GM20431 (cell line): ENCODE data around the gene GABRG3.

Experiments used
- in situ Hi-C: fragments of 300-500 bp; cut with MseI, MboI; formaldehyde crosslinking; loops from one replicate; pipeline ENCODE4 v1.15.0; 2020; ENCODE audit warnings: low sequenced_read_pairs; ENCODE audit not compliant: unreplicated experiment

The GABRG3 gene

GRCh38 chr15:26970712-26971210 is at the start of gene GABRG3:
Gene GABRG3, plus strand, starts transcription at chr15:26971181.
- in situ Hi-C loops, result no loop called here

GRCh38 chr15:26921433-26921832 is 49.5 kb upstream of the GABRG3 start:
- in situ Hi-C loops, result no loop called here

DNA sequence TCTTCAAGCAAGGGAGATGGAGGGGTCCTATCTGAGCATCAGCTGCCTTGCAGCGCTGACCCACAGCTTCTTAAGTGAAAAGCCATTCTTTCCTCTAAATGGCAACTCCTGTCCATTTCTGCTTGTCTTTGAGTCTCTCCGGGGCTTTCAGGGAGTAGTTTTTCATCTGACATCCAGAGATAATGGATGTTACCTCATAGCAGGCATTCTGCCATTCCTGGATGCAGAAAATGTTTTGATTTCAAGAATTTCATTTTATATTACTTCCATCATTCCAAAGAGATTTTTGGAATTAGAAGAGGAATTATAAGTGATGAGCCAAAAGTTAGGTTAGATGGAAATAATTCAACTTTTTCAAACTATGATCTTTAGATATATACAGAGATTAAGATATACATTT is 44.9 kb upstream of the GABRG3 start:
- in situ Hi-C loops, result no loop called here

GRCh38 chr15:26928051-26928450 is 42.9 kb upstream of the GABRG3 start:
- in situ Hi-C loops, result no loop called here

GRCh38 chr15:26929588-26929987 is 41.4 kb upstream of the GABRG3 start:
- in situ Hi-C loops, result no loop called here

- in situ Hi-C loops, result no loop called here
These were observed 36.1 kb upstream of the GABRG3 start for GRCh38 chr15:26934848-26935247.

- in situ Hi-C loops, result no loop called here
These were observed 35.7 kb upstream of the GABRG3 start for GRCh38 chr15:26935322-26935721.

DNA sequence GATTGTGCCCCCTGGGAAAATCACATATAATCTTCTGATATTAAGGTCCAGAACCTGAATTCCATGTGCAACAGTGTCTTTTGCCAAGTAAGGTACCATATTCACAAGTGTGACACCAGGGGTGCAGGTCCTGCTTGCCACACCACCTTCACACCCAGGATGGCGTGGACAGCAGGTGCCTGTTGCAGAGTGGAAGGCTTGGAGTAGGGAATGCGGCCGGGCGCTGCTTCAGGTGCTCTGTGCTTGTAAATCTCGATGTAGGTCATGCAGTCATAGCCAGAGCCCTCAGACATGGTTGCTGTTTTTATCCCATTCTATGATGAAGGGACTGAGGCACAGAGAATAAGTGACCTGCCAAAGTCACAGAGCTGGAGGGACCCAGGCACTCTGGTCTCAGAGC is 34.5 kb upstream of the GABRG3 start:
- in situ Hi-C loops, result no loop called here

DNA sequence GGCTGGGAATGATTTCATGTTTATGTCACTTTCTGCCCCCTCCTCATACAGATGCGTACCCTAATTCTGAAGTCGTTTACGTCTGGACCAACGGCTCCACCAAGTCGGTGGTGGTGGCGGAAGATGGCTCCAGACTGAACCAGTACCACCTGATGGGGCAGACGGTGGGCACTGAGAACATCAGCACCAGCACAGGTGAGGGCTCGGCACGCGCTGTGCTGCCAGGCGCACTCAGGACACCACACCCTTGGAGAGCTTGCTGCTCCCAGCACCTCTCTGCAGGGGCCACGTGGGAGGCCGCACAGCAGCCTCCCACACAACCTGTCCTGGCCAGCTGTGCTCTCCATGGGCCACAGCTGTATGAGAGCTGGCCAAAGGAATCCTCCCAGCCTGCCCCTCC is 33.8 kb upstream of the GABRG3 start:
- in situ Hi-C loops, result no loop called here

DNA sequence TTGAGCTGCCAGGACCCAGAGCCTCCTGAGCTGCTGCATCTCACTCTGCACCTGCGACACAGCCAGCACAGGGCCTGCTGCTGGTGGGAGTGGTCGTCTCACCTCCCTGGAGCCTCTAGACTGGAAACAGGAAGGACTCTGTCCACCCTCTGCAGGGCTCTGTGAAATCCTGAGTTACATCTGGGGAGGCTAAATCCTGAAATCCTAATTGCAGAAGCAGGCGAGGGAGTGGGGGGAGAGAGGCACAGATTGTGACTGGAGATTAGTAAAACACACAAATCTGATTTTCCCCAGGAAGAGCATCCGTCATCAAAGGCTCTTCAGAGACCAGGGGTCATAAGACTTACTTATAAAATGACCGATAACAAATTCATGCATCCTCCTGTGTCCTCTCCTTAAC is 31.6 kb upstream of the GABRG3 start:
- in situ Hi-C loops, result no loop called here

DNA sequence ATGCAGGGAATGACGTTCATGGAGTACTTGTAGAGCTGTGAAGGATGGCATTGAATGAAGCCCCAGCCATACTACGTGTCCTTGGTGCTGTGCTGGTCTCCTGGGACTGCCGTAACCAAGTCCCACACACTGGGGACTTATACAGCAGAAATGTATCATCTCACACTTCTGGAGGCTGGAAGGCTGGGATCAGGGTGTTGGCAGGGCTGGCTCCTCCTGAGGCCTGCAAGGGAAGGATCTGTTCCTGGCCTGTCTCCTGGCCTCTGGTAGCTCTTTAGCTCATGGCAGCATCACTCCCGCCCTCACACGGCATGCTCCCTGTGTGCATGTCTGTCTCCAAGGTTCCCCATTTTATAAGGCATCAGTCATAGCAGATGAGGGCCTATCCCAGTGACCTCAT is 29.5 kb upstream of the GABRG3 start:
- in situ Hi-C loops, result no loop called here

DNA sequence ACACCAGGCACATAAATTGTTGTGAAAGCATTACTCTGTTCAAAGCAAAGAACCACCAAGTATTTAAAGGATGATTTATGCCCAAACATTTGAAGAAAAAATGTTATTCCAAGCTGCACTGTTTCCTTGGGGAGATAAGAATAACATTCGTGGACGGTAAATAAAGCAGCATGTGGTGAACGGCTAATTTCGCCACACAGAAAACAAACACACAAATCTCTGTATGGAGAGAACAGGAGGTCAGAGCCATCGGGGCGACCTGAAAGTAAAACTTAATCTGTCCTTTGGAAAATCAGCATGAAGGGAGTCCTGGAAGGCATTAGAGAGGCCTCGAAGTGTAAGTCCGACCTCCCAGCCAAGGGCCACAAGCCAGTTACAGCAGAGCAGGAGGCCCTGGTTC is 27.1 kb upstream of the GABRG3 start:
- in situ Hi-C loops, result no loop called here

- in situ Hi-C loops, result no loop called here
These were observed 25.9 kb upstream of the GABRG3 start for GRCh38 chr15:26945046-26945445.

DNA sequence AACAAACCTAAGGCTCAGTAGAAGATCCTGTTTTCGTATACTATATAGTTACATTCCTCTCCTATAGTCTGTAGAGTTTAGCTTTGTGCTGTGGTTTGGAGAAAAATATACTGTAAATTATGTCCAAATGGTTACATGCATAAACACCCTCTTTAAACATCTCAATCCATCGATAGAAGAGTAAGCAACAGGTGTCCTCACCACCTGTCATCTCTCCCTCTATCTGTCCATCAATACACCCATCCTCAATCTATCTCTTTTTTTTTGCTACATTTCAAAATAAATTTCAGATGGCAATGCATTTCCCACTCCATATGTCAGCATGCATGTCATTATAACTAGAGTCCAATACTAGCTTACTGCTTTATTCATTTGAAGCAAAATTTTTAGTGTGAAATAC is 21.0 kb upstream of the GABRG3 start:
- in situ Hi-C loops, result no loop called here

- in situ Hi-C loops, result no loop called here
These were observed 16.6 kb upstream of the GABRG3 start for GRCh38 chr15:26954403-26954802.

DNA sequence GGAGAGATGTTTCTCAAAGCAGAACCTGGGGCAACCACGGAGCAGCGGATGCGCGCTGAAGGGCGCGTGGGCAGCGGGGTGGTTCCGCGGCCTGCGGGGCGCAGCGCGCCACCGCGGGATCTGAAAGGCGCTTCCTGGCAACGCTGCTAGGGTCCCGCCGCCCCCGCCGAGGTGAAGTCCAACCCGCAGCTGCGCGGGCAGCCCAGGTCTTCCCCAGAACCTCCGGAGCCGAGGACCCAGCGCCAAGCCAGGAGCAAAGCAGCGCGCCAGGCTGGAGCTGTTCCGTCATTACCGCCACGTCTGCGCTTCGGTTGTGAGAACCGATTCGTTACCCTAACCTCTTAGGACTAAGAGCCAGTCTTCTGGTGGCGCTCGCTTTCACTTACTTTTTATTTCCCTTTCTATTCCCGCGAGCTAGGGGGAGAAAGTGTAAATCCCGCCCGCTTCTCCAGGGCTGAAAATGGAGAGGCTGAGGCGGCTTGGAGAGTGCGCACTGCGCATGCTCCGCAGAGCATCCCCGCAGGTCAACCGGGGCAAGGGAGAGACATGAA is 3.2 kb upstream of the GABRG3 start:
- in situ Hi-C loops, result no loop called here

DNA sequence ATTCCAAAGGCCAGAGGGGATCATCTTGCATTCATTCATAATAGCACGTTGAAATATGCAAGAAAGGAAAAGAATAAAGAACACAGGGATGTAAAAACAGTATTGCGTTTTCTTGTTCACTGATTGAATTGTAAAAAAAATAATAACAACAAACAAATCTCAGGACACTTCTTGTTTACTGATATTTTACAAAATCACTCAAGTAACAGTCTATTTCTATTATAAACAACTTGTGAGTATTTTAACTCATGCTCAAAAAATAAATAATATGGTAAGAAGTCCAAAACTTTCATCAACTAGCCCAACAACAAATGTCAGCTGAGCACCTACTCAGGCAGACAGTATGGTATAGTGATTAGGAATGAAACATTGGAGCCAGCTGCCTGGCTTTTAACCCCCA is 2.2 kb upstream of the GABRG3 start:
- in situ Hi-C loops, result no loop called here

GRCh38 chr15:26971271-26972018 is 464 bp downstream of the GABRG3 start:
- in situ Hi-C loops, result no loop called here

DNA sequence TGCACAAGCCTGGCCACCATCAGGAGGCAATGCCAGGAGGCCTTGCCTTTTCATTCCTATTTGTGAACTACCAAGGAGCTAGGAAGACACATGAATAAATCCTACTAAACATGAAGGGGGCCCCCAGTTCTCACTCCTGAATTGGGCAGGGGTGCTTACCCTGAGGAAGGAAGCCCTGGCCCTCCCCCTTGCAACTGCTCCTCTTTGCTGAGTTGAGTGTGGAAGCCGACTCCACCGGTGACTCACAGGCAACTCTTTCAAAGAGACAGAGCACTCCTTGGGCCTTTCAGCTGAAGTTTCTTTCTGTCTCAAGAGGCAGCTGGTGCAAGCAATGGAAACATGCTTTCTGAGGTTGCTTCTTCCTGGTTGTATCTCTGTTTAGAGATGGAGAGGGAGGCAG is 1.7 kb downstream of the GABRG3 start:
- in situ Hi-C loops, result no loop called here

- in situ Hi-C loops, result no loop called here
These were observed 3.3 kb downstream of the GABRG3 start for GRCh38 chr15:26974120-26974780.

GRCh38 chr15:26981492-26981891 is 10.5 kb downstream of the GABRG3 start:
- in situ Hi-C loops, result no loop called here
